PC-9 (cell line): ENCODE data around the gene AIRE.

Experiments
- CTCF ChIP-seq: fragments of 200-600 bp; sonication (generic); conservative IDR thresholded peaks from 2 replicates; pipeline ENCODE4 v1.6.1; 2017; ENCODE audit warnings: mixed run types, antibody characterized with exemption, mild to moderate bottlenecking, moderate library complexity
- EZH2 ChIP-seq: fragments of 200-600 bp; sonication (generic); IDR thresholded peaks from 2 replicates; pipeline ENCODE4 v1.8.0; 2017; ENCODE audit warnings: antibody characterized with exemption, low read depth

GRCh38 chr21:44301961-44302406 lies 16.3 kb downstream of the AIRE start:
- TF ChIP-seq CTCF: no peak
- no peak for TF ChIP-seq EZH2
